HepG2 (cell line): ENCODE measurements around the gene PREX1. TPM values are rescaled to one million over a fixed set of nuclear protein-coding genes. Genes with fewer than 3 reads are reported as not detected.

Experiments used
- ATAC-seq: fragments of 200-7000 bp; cut with Tn5 transposase; 3 replicates; pipeline ENCODE4 v1.9.1; 2020; ENCODE audit warnings: mild to moderate bottlenecking, moderate library complexity
- BruUV-seq: library from RNA; stranded (reverse); fragments of 400-500 nt; replicated peaks from 2 replicates; lab custom pipeline; 2021; lab: Mats Ljungman, UMichigan
- CTCF ChIA-PET: fragments of 300-600 bp; formaldehyde crosslinking; extraction: SDS; loops from one replicate; lab custom pipeline; 2021; ENCODE audit warnings: low total read pairs, inconsistent platforms, low intra/inter-chr PET ratio; lab: Yijun Ruan, JAX
- POLR2A ChIA-PET: fragments of 350-600 bp; sonication (Branson Sonifier 250); formaldehyde crosslinking; loops from one replicate; lab custom pipeline; 2020; ENCODE audit warnings: antibody characterized with exemption, inconsistent platforms; lab: Yijun Ruan, JAX
- DNase-seq: peaks from one replicate; pipeline ENCODE4 v3.0.0-alpha.2; 2015; ENCODE audit warnings: low spot score
- FAIRE-seq: peaks from 3 replicates; lab custom pipeline; 2011; peaks lifted over from hg19 to GRCh38; lab: Jason Lieb, UNC
- H2AFZ ChIP-seq: one replicate; pipeline ENCODE4 v1.6.1; 2011; ENCODE audit warnings: low read length, inconsistent platforms
- H3K27ac ChIP-seq: fragments of 300-600 bp; 3 replicates; pipeline ENCODE4 v1.8.0; 2011; ENCODE audit warnings: mixed run types, mild to moderate bottlenecking, mixed read lengths, low read length, inconsistent platforms; ENCODE audit not compliant: insufficient read depth; ENCODE audit errors: extremely low read length
- H3K27me3 ChIP-seq, 2 experiments: fragments of 200-600 bp in 1 of 2; 2 replicates in 1 of 2; 3 replicates in 1 of 2; pipeline versions ENCODE4 v1.6.0 to v1.8.0; 2011; ENCODE audit warnings: low read length in 2 of 2, mild to moderate bottlenecking in 2 of 2, moderate library complexity in 2 of 2, inconsistent platforms in 1 of 2; ENCODE audit not compliant: insufficient read depth in 2 of 2, control insufficient read depth in 1 of 2
- H3K36me3 ChIP-seq, 2 experiments: fragments of 200-600 bp in 1 of 2; replicated peaks in 1 of 2; 2 replicates in 1 of 2; 3 replicates in 1 of 2; pipeline versions ENCODE4 v1.5.1 to v1.8.0; 2011; ENCODE audit warnings: low read length in 2 of 2, inconsistent platforms in 1 of 2; ENCODE audit not compliant: insufficient read depth in 2 of 2, control insufficient read depth in 1 of 2
- H3K4me1 ChIP-seq: 2 replicates; pipeline ENCODE4 v1.5.1; 2012; ENCODE audit warnings: low read length, inconsistent platforms; ENCODE audit not compliant: insufficient read depth
- H3K4me2 ChIP-seq: 2 replicates; pipeline ENCODE4 v1.6.0; 2011; ENCODE audit warnings: low read depth, low read length, inconsistent platforms
- H3K4me3 ChIP-seq, 3 experiments: fragments of 200-600 bp in 1 of 3; sonication (generic), shearing (Covaris generic) in 1 of 3; replicated peaks in 1 of 3; 2 replicates each; pipeline ENCODE4 v1.5.1; 2011 to 2016; ENCODE audit warnings: low read length in 3 of 3, inconsistent platforms in 2 of 3, low read depth in 2 of 3, mild to moderate bottlenecking in 2 of 3, control low read depth in 1 of 3, mixed read lengths in 1 of 3; ENCODE audit not compliant: insufficient read depth in 1 of 3
- H3K79me2 ChIP-seq: one replicate; pipeline ENCODE4 v1.6.1; 2011; ENCODE audit warnings: low read length, inconsistent platforms; ENCODE audit not compliant: insufficient read depth
- H3K9ac ChIP-seq: 2 replicates; pipeline ENCODE4 v1.6.0; 2011; ENCODE audit warnings: mild to moderate bottlenecking, low read depth, low read length, inconsistent platforms; ENCODE audit not compliant: insufficient read depth
- H3K9me3 ChIP-seq: 2 replicates; pipeline ENCODE4 v1.5.1; 2012; ENCODE audit warnings: mild to moderate bottlenecking, low read length
- H4K20me1 ChIP-seq: 2 replicates; pipeline ENCODE4 v1.6.0; 2011; ENCODE audit warnings: inconsistent platforms, mild to moderate bottlenecking, low read length, moderate library complexity; ENCODE audit not compliant: insufficient read depth
- GZF1 ChIP-seq: sonication (generic); formaldehyde crosslinking; IDR thresholded peaks from 2 replicates; pipeline ENCODE4 v1.5.1; 2020; ENCODE audit warnings: mild to moderate bottlenecking, missing genetic modification reagents
- HNF1A ChIP-seq, 2 experiments: sonication (generic) in 1 of 2; formaldehyde crosslinking in 1 of 2; IDR thresholded peaks; 2 replicates each; pipeline versions ENCODE4 v1.4.0 to v1.6.1; 2016 to 2020; ENCODE audit warnings: borderline replicate concordance in 1 of 2, low read depth in 1 of 2, mild to moderate bottlenecking in 1 of 2, missing genetic modification reagents in 1 of 2
- HOMEZ ChIP-seq: IDR thresholded peaks from 2 replicates; pipeline ENCODE4 v1.6.1; 2016; ENCODE audit warnings: low read depth
- IRF1 ChIP-seq: sonication (generic); formaldehyde crosslinking; IDR thresholded peaks from 2 replicates; pipeline ENCODE4 v1.4.0; 2020; ENCODE audit warnings: low read depth, mild to moderate bottlenecking, missing genetic modification reagents
- NFYB ChIP-seq: sonication (generic); formaldehyde crosslinking; IDR thresholded peaks from 2 replicates; pipeline ENCODE4 v1.4.0; 2020; ENCODE audit warnings: missing genetic modification reagents
- POLR2G ChIP-seq: fragments of 200-400 bp; formaldehyde crosslinking; IDR thresholded peaks from 2 replicates; pipeline ENCODE4 v1.6.1; 2018; ENCODE audit warnings: mild to moderate bottlenecking, low read depth, low read length, moderate library complexity
- RERE ChIP-seq: IDR thresholded peaks from 2 replicates; pipeline ENCODE4 v1.6.1; 2016; ENCODE audit warnings: low read depth, missing genetic modification reagents, missing compliant biosample characterization
- ZFYVE20 ChIP-seq: sonication (generic); formaldehyde crosslinking; IDR thresholded peaks from 2 replicates; pipeline ENCODE4 v1.8.0; 2023; ENCODE audit warnings: low read depth, mild to moderate bottlenecking, moderate library complexity, missing genetic modification reagents, borderline replicate concordance
- ZNF24 ChIP-seq: fragments of 450-650 bp; IDR thresholded peaks from 2 replicates; pipeline ENCODE4 v1.6.1; 2017; ENCODE audit warnings: antibody characterized with exemption, mild to moderate bottlenecking
- ZNF326 ChIP-seq: sonication (generic); formaldehyde crosslinking; IDR thresholded peaks from 2 replicates; pipeline ENCODE4 v1.4.0; 2020; ENCODE audit warnings: missing genetic modification reagents, borderline replicate concordance
- ZNF546 ChIP-seq: sonication (generic); formaldehyde crosslinking; conservative IDR thresholded peaks from 2 replicates; pipeline ENCODE4 v1.8.1; 2023; ENCODE audit warnings: mild to moderate bottlenecking, missing genetic modification reagents
- ZNF605 ChIP-seq: sonication (generic); formaldehyde crosslinking; IDR thresholded peaks from 2 replicates; pipeline ENCODE4 v1.8.0; 2022; ENCODE audit warnings: mild to moderate bottlenecking, missing genetic modification reagents
- WGBS: methylation state at CpG from one replicate; pipeline ENCODE4 v1.1.6; 2017; ENCODE audit warnings: low lambda C conversion rate; 5-methylcytosine and 5-hydroxymethylcytosine counted together
- in situ Hi-C: cut with HindIII; loops from 2 replicates; pipeline ENCODE4 v1.10.0; 2017; ENCODE audit warnings: low pct_unique_long_range_greater_than_20kb; ENCODE audit not compliant: extremely low pct_ligation_motif_present
- intact Hi-C: fragments of 100-400 bp; cut with micrococcal nuclease; formaldehyde crosslinking; loops from one replicate; pipeline ENCODE4 v1.10.0; 2022; ENCODE audit not compliant: unreplicated experiment
- polyA plus RNA-seq, 8 experiments: library from polyadenylated mRNA; depleted of rRNA in 3 of 8; stranded (reverse) in 7 of 8; unstranded in 1 of 8; fragments of >200 nt; fragmentation: Illumina TruSeq in 4 of 8; extraction: Trizol in 4 of 8; gene quantifications; 2 replicates each; pipeline versions ENCODE4 v1.2.1 to v1.2.3, GENCODE V29; 2011 to 2016; ENCODE audit warnings: low read depth in 4 of 8, missing spikeins in 1 of 8, mixed read lengths in 1 of 8; ENCODE audit not compliant: insufficient read depth in 1 of 8
- total RNA-seq, 5 experiments: library from RNA; depleted of rRNA; stranded (reverse); fragments of >200 nt; fragmentation: Illumina TruSeq; extraction: Trizol; gene quantifications; 2 replicates each; pipeline ENCODE4 v1.2.3, GENCODE V29; 2016; ENCODE audit warnings: low read depth in 1 of 5

Gene PREX1
- total and polyA plus RNA-seq, 2 of the 13 experiments (the other 11 are each of a cell fraction or from before 2014, with no cell fraction given): 0.02 to 0.04 TPM

GRCh38 chr20:48618631-48619030, 209.2 kb downstream of the PREX1 start:
- no peak overlapping the region for H3K4me2 ChIP-seq
- no peaks in the 10 kb centered on the region for H3K9me3 ChIP-seq
- no peak overlapping the region for H3K9ac ChIP-seq
- H3K36me3 ChIP-seq: no peaks in the 10 kb centered on the region
- H3K4me3 ChIP-seq: no peak overlapping the region
- intact Hi-C loops (no loop called here), in situ Hi-C loops (loop anchor here (25.0 kb wide), 1 partner anchor 206 kb away; no protein-coding TSS in a partner anchor)
- ChIA-PET CTCF (interaction anchor here (1.3 kb wide), 1 partner anchor 941 kb away, joined by 3 read pairs; no protein-coding TSS in a partner anchor), POLR2A (no interaction called here)
- no peaks in the 10 kb centered on the region for H3K79me2 ChIP-seq
- no peak for ATAC-seq
- FAIRE-seq: no peak
- 32% methylated on average over 11 of the region's 12 CpGs for WGBS
- no peaks in the 10 kb centered on the region for H4K20me1 ChIP-seq
- no peak overlapping the region for H2AFZ ChIP-seq
- H3K27me3 ChIP-seq: peaks cover 10 to 11% of the 10 kb centered on the region in 2 experiments; a peak in 2 of 5 replicates
- no peak for DNase-seq
- peaks cover 11% of the 10 kb centered on the region for H3K4me1 ChIP-seq
- no peak overlapping the region for H3K27ac ChIP-seq
- no TSS peak for BruUV-seq
- TF ChIP-seq ZNF546 (no peak), ZNF24 (no peak), ZNF326 (CRISPR knock-in tag) (no peak), IRF1 (no peak), ZFYVE20 (CRISPR knock-in tag) (no peak), POLR2G (no peak), GZF1 (CRISPR knock-in tag) (no peak), RERE (CRISPR knock-in tag) (no peak), NFYB (CRISPR knock-in tag) (no peak), HOMEZ (CRISPR knock-in tag) (no peak), HNF1A (IDR thresholded peaks at IDR 0.05; ENCODE audit: low read depth) (no peak), HNF1A (CRISPR knock-in tag; IDR thresholded peaks at IDR 0.05; ENCODE audit: borderline replicate concordance) (no peak), ZNF605 (CRISPR knock-in tag) (no peak)
